ENCODE data around the gene DAB1. TPM values are rescaled to one million over a fixed set of nuclear protein-coding genes. Genes with fewer than 3 reads are reported as not detected.
A peak's percentile ranks its signal among the peaks of the same experiment; 100 is the strongest.
"Not testable (repeated sequence)": the region's sequence is repeated elsewhere in the genome, so short reads cannot be mapped to it uniquely, and the experiment has no call there.

The DAB1 gene
- total RNA-seq, 1 experiment from 2014 or later: not detected

DNA sequence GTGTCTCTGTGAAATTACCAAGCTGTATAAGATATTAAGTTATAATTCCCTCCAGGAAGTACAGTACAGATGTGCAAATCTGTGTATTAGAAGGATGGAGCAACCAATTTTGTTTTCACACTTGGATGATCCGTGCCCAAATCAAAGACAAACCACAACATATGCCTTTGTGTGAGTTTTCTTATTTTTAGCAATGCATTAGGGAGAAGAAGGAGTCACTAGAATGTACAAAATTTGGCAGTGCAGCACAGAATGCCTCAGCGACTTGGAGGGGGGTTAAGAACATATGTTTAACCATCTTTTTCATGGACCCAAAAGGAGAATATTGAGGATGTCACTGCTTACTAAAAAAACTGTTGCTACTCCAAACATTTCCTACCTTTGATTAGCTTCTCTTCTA, 45.3 kb downstream of the DAB1 start:
- in situ Hi-C loops (cut with HindIII; ENCODE audit: low pct_unique_long_range_greater_than_20kb, low sequenced_read_pairs): no loop called here
- DNase-seq (ENCODE audit: low read depth, low spot score): no peak

DNA sequence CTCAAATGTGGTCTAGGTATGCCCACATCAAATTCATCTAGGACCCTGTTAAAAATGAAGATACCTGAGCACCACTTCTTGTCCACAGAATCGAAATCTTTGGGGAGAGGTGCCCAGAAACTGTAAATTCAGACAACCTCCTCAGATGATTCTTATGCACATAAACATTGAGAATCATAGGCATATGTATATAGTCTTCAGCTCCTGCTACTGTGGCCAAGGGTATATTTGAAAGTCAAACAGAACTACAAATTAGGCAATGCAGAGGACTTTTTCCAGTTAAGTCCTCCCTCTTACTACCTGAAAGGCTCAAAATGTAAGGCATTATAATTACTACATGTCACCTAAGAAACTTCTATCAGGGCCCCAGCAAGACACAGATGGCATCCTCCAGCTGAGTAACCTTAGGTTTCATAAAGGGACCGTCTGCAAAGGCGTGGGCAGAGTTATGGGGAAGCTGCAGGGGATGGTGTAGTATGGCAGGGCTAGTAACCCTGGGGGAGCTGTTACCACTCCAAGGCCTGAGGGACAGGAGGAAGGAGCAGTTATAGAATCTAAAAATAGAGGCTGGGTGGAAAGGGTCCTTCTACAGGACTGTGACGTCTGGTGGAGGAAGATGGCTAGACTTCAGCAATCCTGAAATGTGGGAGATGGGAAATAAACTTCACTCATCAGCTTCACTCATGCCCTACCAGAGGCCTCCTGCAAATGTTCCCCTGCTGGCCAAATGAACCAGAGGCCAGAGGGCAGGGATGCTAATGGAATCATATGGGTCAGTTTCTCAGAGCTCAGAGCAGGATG, 46.3 kb downstream of the DAB1 start:
- in situ Hi-C loops (cut with HindIII; ENCODE audit: low pct_unique_long_range_greater_than_20kb, low sequenced_read_pairs): no loop called here
- DNase-seq (ENCODE audit: low read depth, low spot score): no peak

DNA sequence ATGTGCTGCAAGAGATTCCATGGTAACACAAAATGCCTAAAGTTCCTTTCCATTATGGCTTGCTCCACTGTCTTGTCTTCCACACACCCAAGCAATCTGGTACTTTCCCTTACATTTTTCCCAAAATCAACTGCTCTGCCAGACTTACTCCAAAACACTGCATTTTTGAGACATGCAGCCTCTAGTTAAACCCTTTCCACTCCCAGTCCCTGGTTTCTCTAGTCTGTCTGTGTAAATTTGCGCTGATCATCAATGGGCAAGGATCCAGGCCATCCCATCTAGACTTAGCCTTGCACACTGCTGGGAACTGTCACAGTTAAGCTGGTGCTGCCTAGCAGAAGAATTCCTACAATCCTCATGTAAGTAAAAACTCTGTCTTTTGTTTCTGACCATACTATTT, 47.8 kb downstream of the DAB1 start:
- DNase-seq (ENCODE audit: low read depth, low spot score): no peak
- in situ Hi-C loops (cut with HindIII; ENCODE audit: low pct_unique_long_range_greater_than_20kb, low sequenced_read_pairs): no loop called here

DNA sequence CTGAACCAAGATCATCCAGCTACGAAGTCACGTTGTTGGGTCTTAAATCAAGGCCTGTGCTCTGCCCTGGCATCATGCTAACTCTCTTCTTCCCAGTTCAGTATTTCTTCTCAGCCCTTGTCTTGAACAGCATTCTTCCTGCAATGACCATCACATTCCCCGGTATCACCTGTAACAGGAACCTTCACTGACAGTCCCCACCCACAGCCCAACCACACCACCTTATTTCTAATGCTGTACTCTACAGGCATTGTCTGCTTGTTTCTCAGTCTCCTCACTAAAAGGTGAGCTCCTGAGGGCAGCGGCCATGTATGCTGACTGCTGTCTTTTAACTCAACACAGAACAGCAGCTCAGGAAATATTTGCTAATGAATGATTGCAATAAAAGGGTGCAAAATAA, 54.0 kb downstream of the DAB1 start:
- in situ Hi-C loops (cut with HindIII; ENCODE audit: low pct_unique_long_range_greater_than_20kb, low sequenced_read_pairs): no loop called here
- no peak for DNase-seq (ENCODE audit: low read depth, low spot score)

DNA sequence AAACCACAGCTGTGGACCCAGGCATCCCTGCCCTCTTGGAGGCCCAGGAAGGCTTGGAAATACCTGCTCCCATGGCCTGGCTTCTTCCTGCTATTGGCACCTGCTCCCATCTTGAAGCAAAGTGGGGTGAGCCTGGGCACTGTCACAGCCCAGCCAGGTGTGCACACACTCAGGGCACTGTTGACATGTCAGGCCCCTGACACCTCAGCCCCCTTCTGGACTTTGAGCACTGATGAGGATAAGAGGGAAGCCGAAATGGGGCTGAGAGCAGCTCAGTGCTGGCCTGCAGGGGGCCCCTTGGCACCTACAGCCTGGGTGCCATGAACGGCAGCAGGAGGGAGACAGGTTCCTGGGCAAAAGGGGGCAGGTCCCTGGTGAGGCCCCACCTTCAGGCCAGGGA, 55.9 kb downstream of the DAB1 start:
- in situ Hi-C loops (cut with HindIII; ENCODE audit: low pct_unique_long_range_greater_than_20kb, low sequenced_read_pairs): no loop called here
- no peak for DNase-seq (ENCODE audit: low read depth, low spot score)

DNA sequence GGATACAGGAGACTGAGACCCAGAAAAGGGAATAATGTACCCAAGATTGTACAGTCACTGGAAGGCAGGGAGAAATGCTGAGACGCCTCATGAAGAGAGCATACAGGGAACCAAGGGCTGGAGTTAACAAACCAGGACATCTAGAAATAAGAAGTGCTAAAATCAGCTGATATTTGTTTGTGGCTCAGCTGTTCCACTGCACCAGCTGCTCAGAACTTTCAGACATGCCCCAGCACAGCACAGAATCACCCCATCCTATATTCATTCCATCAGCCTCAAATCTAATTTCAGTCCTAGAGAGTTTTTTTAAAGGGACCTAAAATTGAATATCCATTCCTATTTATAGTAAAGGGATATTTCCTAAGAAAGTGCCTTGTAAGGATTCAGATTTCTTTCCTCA, 60.2 kb downstream of the DAB1 start:
- in situ Hi-C loops (cut with HindIII; ENCODE audit: low pct_unique_long_range_greater_than_20kb, low sequenced_read_pairs): no loop called here
- no peak for DNase-seq (ENCODE audit: low read depth, low spot score)

DNA sequence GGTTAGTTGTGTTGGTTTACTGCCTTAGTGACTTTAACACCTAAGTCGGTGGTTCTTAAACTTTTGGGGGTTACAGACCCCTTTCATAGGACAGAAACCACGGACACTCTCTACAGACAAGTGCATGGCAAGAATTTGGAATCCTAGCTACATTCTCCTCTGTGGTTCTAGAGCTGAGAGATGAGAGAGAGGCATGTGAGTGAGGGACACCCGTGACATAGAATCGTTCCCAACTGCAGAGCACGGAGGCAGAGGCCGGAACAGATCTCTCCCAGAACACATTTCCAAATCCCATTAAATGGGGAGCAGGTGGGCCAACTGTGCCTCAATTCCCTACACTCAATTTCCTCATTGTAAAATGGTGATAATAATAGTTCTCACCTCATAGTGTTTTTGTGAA, 60.7 kb downstream of the DAB1 start:
- no peak for DNase-seq (ENCODE audit: low read depth, low spot score)
- in situ Hi-C loops (cut with HindIII; ENCODE audit: low pct_unique_long_range_greater_than_20kb, low sequenced_read_pairs): no loop called here

DNA sequence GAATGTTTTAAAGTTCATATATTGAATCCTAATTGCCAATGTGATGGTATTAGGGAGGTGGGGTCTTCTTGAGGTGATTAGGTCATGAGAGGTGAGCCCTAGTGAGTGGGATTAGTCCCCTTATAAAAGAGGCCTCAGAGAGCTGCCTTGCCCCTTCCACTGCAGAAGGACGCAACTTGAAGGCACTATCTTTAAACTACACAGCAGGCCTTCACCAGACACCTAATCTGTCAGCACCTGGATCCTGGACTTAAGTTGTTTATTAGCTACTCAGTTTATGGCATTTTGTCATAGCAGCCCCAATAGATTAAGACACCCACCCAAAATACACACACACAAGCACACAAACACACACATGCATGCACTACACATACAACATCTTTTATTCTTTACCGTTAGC, 61.4 kb downstream of the DAB1 start:
- in situ Hi-C loops (cut with HindIII; ENCODE audit: low pct_unique_long_range_greater_than_20kb, low sequenced_read_pairs): no loop called here
- no peak for DNase-seq (ENCODE audit: low read depth, low spot score)

DNA sequence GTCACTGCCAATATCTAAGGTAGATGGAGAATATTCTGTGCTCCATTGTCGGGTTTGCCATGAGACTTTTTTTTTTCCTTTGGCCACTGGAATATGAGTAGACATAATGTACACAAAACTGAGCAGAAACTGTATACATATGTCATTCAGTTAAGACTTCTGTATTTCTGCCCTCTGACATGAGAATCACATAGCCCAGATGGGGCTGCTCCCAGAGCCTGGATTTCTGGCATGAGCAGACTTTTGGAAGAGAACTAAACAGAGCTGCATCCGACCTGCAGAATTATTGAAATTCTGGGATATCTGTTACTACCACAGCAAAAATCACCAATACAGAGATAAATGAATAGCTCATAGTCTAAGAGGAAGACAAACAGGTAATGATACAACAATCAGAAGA, 62.3 kb downstream of the DAB1 start:
- in situ Hi-C loops (cut with HindIII; ENCODE audit: low pct_unique_long_range_greater_than_20kb, low sequenced_read_pairs): no loop called here
- no peak for DNase-seq (ENCODE audit: low read depth, low spot score)

DNA sequence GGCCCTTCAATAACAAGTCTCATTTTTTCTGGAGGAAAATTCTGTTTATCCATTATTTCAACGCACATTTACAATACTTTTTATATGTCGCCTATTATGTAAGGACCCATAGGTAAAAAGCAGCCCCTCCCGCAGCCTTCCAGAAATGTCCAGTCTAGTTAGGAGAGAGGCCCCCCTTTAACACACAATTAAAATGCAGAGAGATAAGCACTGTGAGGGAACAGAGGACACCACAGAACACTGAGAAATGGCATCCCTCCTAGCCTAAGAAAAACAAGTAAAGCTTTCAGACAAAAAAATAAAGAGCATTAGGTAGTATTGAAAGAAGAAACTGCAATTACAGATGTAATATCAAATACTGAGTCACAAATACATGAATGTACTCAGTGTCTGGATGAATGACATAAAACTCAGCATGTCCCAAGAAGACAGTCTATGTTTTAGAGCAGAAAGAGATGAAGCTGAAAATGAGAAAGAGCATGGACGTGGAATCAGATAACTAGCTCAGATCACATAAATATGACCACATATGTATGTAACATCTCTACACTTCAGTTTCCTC, 62.9 kb downstream of the DAB1 start:
- in situ Hi-C loops (cut with HindIII; ENCODE audit: low pct_unique_long_range_greater_than_20kb, low sequenced_read_pairs): no loop called here

DNA sequence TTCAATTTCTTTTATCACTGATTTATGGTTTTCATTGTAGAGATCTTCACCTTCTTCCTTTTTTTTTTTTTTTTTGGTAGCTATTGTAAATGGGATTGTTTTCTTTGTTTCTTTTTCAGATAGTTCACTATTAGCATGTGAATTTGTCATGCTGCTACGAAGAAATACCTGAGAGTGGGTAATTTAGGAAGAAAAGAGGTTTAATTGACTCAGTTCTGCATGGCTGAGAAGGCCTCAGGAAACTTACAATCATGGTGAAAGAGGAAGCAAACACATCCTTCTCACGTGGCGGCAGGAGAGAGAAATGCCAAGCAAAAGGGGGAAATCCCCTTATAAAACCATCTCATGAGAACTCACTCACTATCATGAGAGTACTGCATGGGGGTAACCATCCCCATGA, 66.4 kb downstream of the DAB1 start:
- no peak for DNase-seq (ENCODE audit: low read depth, low spot score)
- in situ Hi-C loops (cut with HindIII; ENCODE audit: low pct_unique_long_range_greater_than_20kb, low sequenced_read_pairs): no loop called here

More for the DNA sequence above, 62.9 kb downstream of the DAB1 start:
- no peak for DNase-seq (ENCODE audit: low read depth, low spot score)

DNA sequence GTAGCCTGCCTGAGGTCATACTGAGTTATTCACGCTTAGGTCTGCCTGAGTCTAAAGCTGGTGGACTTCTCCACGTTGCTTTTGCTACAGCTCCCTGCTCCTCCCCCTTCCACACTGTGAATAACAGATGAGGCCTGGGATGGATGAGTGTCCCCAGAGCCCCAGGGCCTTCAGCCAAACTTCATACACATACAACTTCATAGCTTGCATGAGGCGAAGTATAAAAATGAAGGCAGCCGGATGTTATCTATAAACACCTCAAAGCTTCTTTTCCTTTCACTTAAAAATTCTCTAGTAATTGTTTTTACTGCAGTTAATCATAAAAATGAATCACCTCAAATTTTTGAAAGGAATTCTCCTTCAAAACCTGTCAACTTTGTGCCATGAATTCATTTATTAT, 70.2 kb downstream of the DAB1 start:
- in situ Hi-C loops (cut with HindIII; ENCODE audit: low pct_unique_long_range_greater_than_20kb, low sequenced_read_pairs): no loop called here
- DNase-seq (ENCODE audit: low read depth, low spot score): no peak

DNA sequence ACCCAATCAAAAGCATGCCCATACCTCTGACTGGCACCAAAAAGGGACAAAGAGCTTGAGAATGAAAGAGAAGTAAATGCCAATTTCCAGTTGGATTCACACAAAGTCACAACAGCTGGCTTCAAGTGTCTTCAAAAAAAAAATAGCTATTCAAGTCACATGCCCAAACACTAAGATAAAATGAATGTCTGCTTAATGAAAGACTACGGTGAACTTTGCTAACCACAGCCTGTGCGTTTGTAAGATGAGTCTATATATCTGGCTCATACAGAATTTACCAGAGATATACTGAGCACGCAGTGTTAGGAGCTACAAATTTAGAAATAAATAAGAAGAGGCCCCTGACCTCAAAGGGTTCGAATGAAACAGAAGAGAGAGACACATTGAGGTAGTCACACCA, 73.2 kb downstream of the DAB1 start:
- in situ Hi-C loops (cut with HindIII; ENCODE audit: low pct_unique_long_range_greater_than_20kb, low sequenced_read_pairs): no loop called here
- DNase-seq (ENCODE audit: low read depth, low spot score): no peak

DNA sequence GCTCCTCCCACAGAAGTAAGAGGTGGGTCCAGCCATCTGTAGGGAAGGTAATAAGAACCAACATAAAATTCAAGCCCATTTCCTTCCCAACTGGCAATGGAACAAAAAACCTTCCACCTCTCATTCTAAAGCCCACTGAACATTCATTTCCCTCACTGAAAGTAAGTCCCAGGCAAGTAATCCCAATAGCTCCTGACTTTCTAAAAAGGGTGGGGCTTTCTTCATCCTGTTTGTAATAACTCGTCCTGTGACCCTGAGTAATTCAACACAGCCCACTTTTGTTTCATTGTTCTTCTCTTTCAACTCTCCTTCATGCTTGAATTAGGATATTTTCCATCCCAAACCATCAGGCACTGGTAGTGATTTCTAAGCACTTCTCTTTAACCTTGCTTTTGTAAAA, 74.9 kb downstream of the DAB1 start:
- in situ Hi-C loops (cut with HindIII; ENCODE audit: low pct_unique_long_range_greater_than_20kb, low sequenced_read_pairs): no loop called here
- peak; percentile 6 for DNase-seq (ENCODE audit: low read depth, low spot score)

DNA sequence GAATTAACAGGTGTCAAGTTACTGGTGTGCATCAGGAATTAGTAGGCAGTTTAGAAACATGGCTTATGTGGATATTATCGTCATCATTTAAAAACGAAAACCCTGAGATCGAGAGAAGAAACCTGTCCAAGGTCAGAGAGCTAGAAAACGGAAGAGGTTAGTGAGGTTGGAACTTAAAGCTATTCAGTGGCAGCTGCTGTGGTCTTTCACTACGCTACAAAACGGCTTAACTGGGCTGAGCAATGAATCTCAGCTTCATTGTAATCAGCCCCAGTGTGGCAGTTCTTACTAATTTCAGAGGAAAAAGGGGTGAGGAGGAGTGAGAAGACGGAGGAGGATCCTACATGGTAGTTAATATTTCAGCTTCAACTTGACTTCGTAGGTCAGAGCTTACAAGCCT, 77.9 kb downstream of the DAB1 start:
- in situ Hi-C loops (cut with HindIII; ENCODE audit: low pct_unique_long_range_greater_than_20kb, low sequenced_read_pairs): no loop called here
- no peak for DNase-seq (ENCODE audit: low read depth, low spot score)

DNA sequence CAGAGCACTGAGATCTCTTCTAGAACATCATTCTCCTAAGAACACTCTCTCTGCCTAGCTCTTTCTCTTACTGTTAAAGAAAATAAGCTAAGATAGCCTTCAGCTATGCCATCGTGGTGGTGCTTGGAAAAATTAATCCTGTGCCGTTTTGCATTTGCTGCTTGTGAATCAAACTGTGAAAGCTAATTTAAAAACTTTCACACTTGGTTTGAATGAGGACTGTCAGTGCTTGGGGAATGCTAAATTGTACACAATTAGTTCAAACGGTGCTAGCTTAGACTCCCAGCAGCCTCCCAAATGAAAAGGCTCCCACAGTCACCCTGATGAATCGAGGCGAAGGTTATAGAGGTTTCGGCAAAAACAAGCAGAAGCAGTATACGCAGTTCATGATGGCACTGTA, 79.6 kb downstream of the DAB1 start:
- in situ Hi-C loops (cut with HindIII; ENCODE audit: low pct_unique_long_range_greater_than_20kb, low sequenced_read_pairs): no loop called here
- no peak for DNase-seq (ENCODE audit: low read depth, low spot score)

DNA sequence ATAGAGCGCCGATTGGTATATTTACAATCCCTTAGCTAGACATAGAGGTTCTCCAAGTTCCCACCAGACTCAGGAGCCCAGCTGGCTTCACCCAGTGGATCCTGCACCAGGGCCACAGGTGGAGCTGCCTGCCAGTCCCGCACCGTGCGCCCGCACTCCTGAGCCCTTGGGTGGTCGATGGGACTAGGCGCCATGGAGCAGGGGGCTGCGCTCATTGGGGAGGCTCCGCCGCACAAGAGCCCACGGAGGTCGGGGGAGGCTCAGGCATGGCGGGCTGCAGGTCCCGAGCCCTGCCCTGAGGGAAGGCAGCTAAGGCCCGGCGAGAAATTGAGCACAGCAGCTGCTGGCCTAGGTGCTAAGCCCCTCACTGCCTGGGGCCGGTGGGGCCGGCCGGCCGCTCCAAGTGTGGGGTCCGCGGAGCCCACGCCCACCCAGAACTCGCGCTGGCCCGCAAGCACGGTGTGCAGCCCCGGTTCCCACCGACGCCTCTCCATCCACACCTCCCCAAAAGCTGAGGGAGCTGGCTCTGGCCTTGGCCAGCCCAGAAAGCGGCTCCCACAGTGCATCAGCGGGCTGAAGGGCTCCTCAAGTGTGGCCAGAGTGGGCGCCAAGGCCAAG, 80.5 kb downstream of the DAB1 start:
- in situ Hi-C loops (cut with HindIII; ENCODE audit: low pct_unique_long_range_greater_than_20kb, low sequenced_read_pairs); DNase-seq (ENCODE audit: low read depth, low spot score): not testable (repeated sequence)

DNA sequence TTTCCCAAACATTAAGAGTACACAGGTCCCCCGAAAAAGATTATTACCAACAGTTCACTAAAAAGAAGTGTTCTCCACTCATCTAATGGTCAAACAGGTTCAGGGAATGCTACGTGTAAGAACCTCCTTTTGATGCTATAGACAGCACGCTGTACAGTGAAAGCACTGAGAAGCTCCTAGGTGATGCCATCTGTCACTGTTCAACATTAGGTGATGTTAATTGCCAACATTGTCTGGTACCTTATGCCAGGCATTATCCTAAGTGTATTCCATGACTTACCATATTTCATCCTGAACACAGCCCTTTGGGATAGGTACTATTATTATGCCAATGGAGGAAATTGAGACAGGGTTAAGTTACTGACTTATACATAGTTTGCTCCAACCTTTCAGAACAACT, 82.1 kb downstream of the DAB1 start:
- in situ Hi-C loops (cut with HindIII; ENCODE audit: low pct_unique_long_range_greater_than_20kb, low sequenced_read_pairs): no loop called here
- DNase-seq (ENCODE audit: low read depth, low spot score): no peak

Measured in SK-MEL-5 (cell line).